ENCODE measurements around the gene ZNF213.

GRCh38 chr16:3150346-3151218, 15.8 kb downstream of the ZNF213 start:
- no peak for TF ChIP-seq CTCF (IDR thresholded peaks at IDR 0.05)
- no peak for TF ChIP-seq ZFX (IDR thresholded peaks at IDR 0.05; ENCODE audit: borderline replicate concordance)

All from 22Rv1 (cell line).